K562 (cell line): ENCODE results near the gene RALGPS1. TPM values are rescaled to one million over a fixed set of nuclear protein-coding genes. Genes with fewer than 3 reads are reported as not detected.

Experiments
- ATAC-seq: fragments of 200-7000 bp; cut with Tn5 transposase; 3 replicates; pipeline ENCODE4 v1.9.1; 2020; ENCODE audit warnings: moderate library complexity
- BruUV-seq: library from RNA; stranded (reverse); fragments of 400-500 nt; replicated peaks from 2 replicates; lab custom pipeline; 2021; lab: Mats Ljungman, UMichigan
- CTCF ChIA-PET: fragments of 300-600 bp; formaldehyde crosslinking; extraction: SDS; loops from one replicate; lab custom pipeline; 2021; ENCODE audit warnings: low intra/inter-chr PET ratio; lab: Yijun Ruan, JAX
- POLR2A ChIA-PET: fragments of 300-600, 350-650 bp; sonication (Branson Sonifier 250); formaldehyde crosslinking; extraction: SDS; loops from one replicate; lab custom pipeline; 2021; ENCODE audit warnings: antibody characterized with exemption, inconsistent platforms; lab: Yijun Ruan, JAX
- DNase-seq, 4 experiments: peaks; one replicate each; pipeline versions ENCODE4 v3.0.0 to v3.0.0-alpha.2; 2011 to 2018; ENCODE audit warnings: low spot score in 3 of 4, mixed read lengths in 3 of 4; ENCODE audit errors: extremely low read depth in 1 of 4
- FAIRE-seq: peaks from 2 replicates; lab custom pipeline; 2011; peaks lifted over from hg19 to GRCh38; lab: Jason Lieb, UNC
- H2AFZ ChIP-seq: 2 replicates; pipeline ENCODE4 v1.6.0; 2011; ENCODE audit warnings: low read depth, low read length, control low read depth, inconsistent platforms
- H3K27ac ChIP-seq: fragments of 200-600 bp; 3 replicates; pipeline ENCODE4 v1.8.0; 2011; ENCODE audit warnings: low read depth, mild to moderate bottlenecking, control low read depth, inconsistent platforms, low read length, moderate library complexity, mixed read lengths; ENCODE audit errors: extremely low read depth
- H3K27me3 ChIP-seq, 2 experiments: fragments of 300-600 bp in 1 of 2; 2 replicates in 1 of 2; 3 replicates in 1 of 2; pipeline versions ENCODE4 v1.6.0 to v1.8.0; 2011; ENCODE audit warnings: inconsistent platforms in 2 of 2, low read length in 2 of 2, mild to moderate bottlenecking in 1 of 2, mixed read lengths in 1 of 2, moderate library complexity in 1 of 2; ENCODE audit not compliant: control insufficient read depth in 2 of 2, insufficient read depth in 2 of 2
- H3K36me3 ChIP-seq: fragments of 300-600 bp; 3 replicates; pipeline ENCODE4 v1.8.0; 2011; ENCODE audit warnings: mild to moderate bottlenecking, low read length, inconsistent platforms; ENCODE audit not compliant: control insufficient read depth, insufficient read depth
- H3K4me1 ChIP-seq, 2 experiments: fragments of 200-600 bp in 1 of 2; replicated peaks in 1 of 2; 2 replicates in 1 of 2; 3 replicates in 1 of 2; pipeline versions ENCODE4 v1.5.1 to v1.8.0; 2011; ENCODE audit warnings: inconsistent platforms in 2 of 2, low read length in 2 of 2, mild to moderate bottlenecking in 1 of 2, mixed read lengths in 1 of 2, moderate library complexity in 1 of 2; ENCODE audit not compliant: control insufficient read depth in 2 of 2, insufficient read depth in 2 of 2
- H3K4me2 ChIP-seq: 2 replicates; pipeline ENCODE4 v1.6.1; 2011; ENCODE audit warnings: low read length, control low read depth, inconsistent platforms, mixed read lengths; ENCODE audit not compliant: insufficient read depth
- H3K4me3 ChIP-seq: fragments of 200-600 bp; sonication (generic), shearing (Covaris generic); 2 replicates; pipeline ENCODE4 v1.5.1; 2016; ENCODE audit warnings: control low read depth, inconsistent platforms
- H3K79me2 ChIP-seq: fragments of 200-600 bp; 3 replicates; pipeline ENCODE4 v1.8.0; 2011; ENCODE audit warnings: low read length, inconsistent platforms; ENCODE audit not compliant: control insufficient read depth, insufficient read depth
- H3K9ac ChIP-seq, 2 experiments: 2 replicates each; pipeline versions ENCODE4 v1.6.0 to v1.6.1; 2011; ENCODE audit warnings: low read depth in 2 of 2, low read length in 2 of 2, control low read depth in 1 of 2, inconsistent platforms in 1 of 2, mild to moderate bottlenecking in 1 of 2, mixed read lengths in 1 of 2; ENCODE audit not compliant: insufficient read depth in 1 of 2
- H3K9me1 ChIP-seq: one replicate; pipeline ENCODE4 v1.6.0; 2011; ENCODE audit warnings: inconsistent platforms, mild to moderate bottlenecking, low read length, moderate library complexity; ENCODE audit not compliant: control insufficient read depth, insufficient read depth
- H3K9me3 ChIP-seq: replicated peaks from 2 replicates; pipeline ENCODE4 v1.5.1; 2011; ENCODE audit warnings: low read depth, low read length, inconsistent platforms; ENCODE audit not compliant: control insufficient read depth, insufficient read depth
- H4K20me1 ChIP-seq: replicated peaks from 2 replicates; pipeline ENCODE4 v1.6.1; 2011; ENCODE audit warnings: low read length, inconsistent platforms, mixed read lengths; ENCODE audit not compliant: control insufficient read depth, insufficient read depth
- ELF2 ChIP-seq: fragments of 250-450 bp; sonication (Bioruptor Pico); IDR thresholded peaks from 2 replicates; pipeline ENCODE4 v1.5.0; 2021; ENCODE audit warnings: mild to moderate bottlenecking
- TAF9B ChIP-seq: fragments of 450-650 bp; IDR thresholded peaks from 2 replicates; pipeline ENCODE4 v1.6.1; 2018; ENCODE audit warnings: mild to moderate bottlenecking; ENCODE audit not compliant: partially characterized antibody
- TCF7L2 ChIP-seq: fragments of 150-350 bp; IDR thresholded peaks from 2 replicates; pipeline ENCODE4 v1.6.1; 2016; ENCODE audit warnings: low read depth, mild to moderate bottlenecking, low read length, moderate library complexity
- TEAD2 ChIP-seq: fragments of 450-650 bp; IDR thresholded peaks from 2 replicates; pipeline ENCODE4 v1.6.1; 2016; ENCODE audit warnings: missing genetic modification characterization, control low read depth, missing compliant biosample characterization
- U2AF2 ChIP-seq: fragments of 200-400 bp; formaldehyde crosslinking; optimal IDR thresholded peaks from 2 replicates; pipeline ENCODE3; 2017; ENCODE audit warnings: low read depth, mild to moderate bottlenecking, low read length
- ZNF165 ChIP-seq: fragments of 250-450 bp; sonication (Bioruptor Pico); IDR thresholded peaks from 2 replicates; pipeline ENCODE4 v1.4.0; 2020; ENCODE audit warnings: borderline replicate concordance
- ZNF316 ChIP-seq: fragments of 450-650 bp; IDR thresholded peaks from 2 replicates; pipeline ENCODE4 v1.6.1; 2016
- ZSCAN29 ChIP-seq: fragments of 450-650 bp; IDR thresholded peaks from 2 replicates; pipeline ENCODE4 v1.6.1; 2017
- WGBS: fragments of 100-300 bp; shearing (Covaris generic); methylation state at CpG from one replicate; pipeline ENCODE4 v1.1.6; 2016; ENCODE audit warnings: low coverage, mixed read lengths; ENCODE audit not compliant: insufficient coverage; ENCODE audit errors: missing lambda C conversion rate; 5-methylcytosine and 5-hydroxymethylcytosine counted together
- in situ Hi-C: fragments of 300-500 bp; cut with MboI; formaldehyde crosslinking; loops from 4 replicates; pipeline ENCODE4 v1.15.0; 2018; ENCODE audit warnings: inconsistent platforms, mixed read lengths
- intact Hi-C: fragments of 100-400 bp; cut with micrococcal nuclease; formaldehyde crosslinking; loops from 2 replicates; pipeline ENCODE4 v1.14.2; 2022
- polyA plus RNA-seq, 8 experiments: library from polyadenylated mRNA; depleted of rRNA in 4 of 8; stranded (reverse) in 5 of 8; unstranded in 3 of 8; fragments of >200 nt; fragmentation: Nextera tagmentation in 2 of 8; fragmentation: Illumina TruSeq in 1 of 8; extraction: Ambion mirVana in 2 of 8; extraction: Trizol in 1 of 8; gene quantifications; 2 replicates each; pipeline versions ENCODE4 v1.2.1 to v1.2.3, GENCODE V29; 2011 to 2014; ENCODE audit warnings: inconsistent platforms in 1 of 8, missing spikeins in 1 of 8
- total RNA-seq, 7 experiments: library from RNA; depleted of rRNA in 6 of 7; stranded (reverse); fragments of >200 nt in 6 of 7; fragmentation: Illumina TruSeq in 2 of 7; extraction: Trizol in 2 of 7; gene quantifications; 2 replicates each; pipeline versions ENCODE4 v1.2.1 to v1.2.3, GENCODE V29; 2011 to 2021; ENCODE audit warnings: low replicate concordance in 1 of 7
- TF ChIP-seq, protein P1 (sequence below): fragments of 200-800 bp; sonication (Bioruptor generic); IDR thresholded peaks from 2 replicates; pipeline ENCODE4 v1.6.1; 2017; ENCODE audit warnings: missing genetic modification characterization, missing compliant biosample characterization
- TF ChIP-seq, protein P2 (sequence below), 2 experiments: fragments of 450-650 bp in 1 of 2; sonication (generic) in 1 of 2; formaldehyde crosslinking in 1 of 2; IDR thresholded peaks in 1 of 2; conservative IDR thresholded peaks in 1 of 2; 2 replicates each; pipeline versions ENCODE4 v1.6.1 to v1.8.1; 2016 to 2023; ENCODE audit warnings: mild to moderate bottlenecking in 2 of 2, moderate library complexity in 2 of 2, inconsistent platforms in 1 of 2, missing genetic modification reagents in 1 of 2
- TF ChIP-seq, protein P3 (sequence below): sonication (generic); formaldehyde crosslinking; IDR thresholded peaks from 2 replicates; pipeline ENCODE4 v1.8.1; 2022; ENCODE audit warnings: missing genetic modification reagents
- TF ChIP-seq, protein P4 (sequence below): fragments of 200-400 bp; formaldehyde crosslinking; IDR thresholded peaks from 2 replicates; pipeline ENCODE4 v1.6.1; 2017; ENCODE audit warnings: mild to moderate bottlenecking, low read depth, low read length, moderate library complexity
- TF ChIP-seq, protein P5 (sequence below): fragments of 450-650 bp; IDR thresholded peaks from 2 replicates; pipeline ENCODE4 v1.6.1; 2016

Gene RALGPS1
- total and polyA plus RNA-seq, 9 of the 15 experiments (the other 6 are each of a cell fraction or from before 2014, with no cell fraction given), result 0.04 to 2.6 (median 1.5) TPM

DNA sequence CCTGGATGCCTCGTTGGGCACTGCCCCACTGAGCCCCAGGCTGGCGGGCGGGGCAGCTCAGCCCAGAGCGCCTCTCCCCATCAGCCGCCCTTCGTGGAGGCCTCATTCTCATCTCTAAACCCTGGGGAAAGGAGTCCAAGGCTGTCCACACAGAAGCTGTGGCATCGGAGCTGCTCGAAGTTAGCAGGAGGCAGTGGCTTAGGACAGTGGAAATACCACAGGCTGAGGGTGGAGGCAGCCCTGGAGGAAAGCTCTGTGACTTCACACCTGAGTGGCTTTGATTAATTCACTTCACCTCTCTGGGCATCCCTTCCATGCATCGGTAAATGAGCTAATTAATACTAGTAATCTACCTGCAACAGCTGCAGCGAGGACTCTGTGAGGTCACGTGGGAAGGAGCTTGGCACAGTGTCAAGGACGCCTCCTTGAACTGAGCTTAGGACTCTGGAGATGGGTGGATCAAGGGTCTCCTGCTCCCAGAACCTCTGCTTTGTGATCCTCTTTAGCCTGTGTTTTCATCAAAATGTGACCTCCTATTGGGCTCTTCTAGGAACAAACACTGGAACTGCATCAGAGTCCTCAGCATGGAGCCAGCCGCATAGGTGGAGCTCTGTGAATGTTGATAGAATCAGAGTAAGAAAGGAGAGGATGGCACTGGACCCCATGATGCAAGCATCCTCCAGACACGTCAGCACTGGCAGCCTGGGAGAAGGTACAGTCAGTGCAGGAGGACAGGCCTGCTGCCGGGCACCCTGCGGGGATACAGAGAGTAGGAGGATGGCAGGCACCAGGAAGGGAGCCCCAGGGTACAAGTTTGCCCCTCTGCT lies 208.7 kb downstream of the RALGPS1 start:
- intact Hi-C loops (no loop called here), in situ Hi-C loops (no loop called here)
- H3K9ac ChIP-seq, result no peak overlapping the region; a peak in 1 of 4 replicates
- H3K79me2 ChIP-seq, result no peaks in the 10 kb centered on the region
- no peak overlapping the region for H2AFZ ChIP-seq
- H3K9me1 ChIP-seq, result no peaks in the 10 kb centered on the region
- H3K27ac ChIP-seq, result no peak overlapping the region
- H4K20me1 ChIP-seq, result peaks cover 20% of the 10 kb centered on the region
- ATAC-seq, result 0 out of 3 replicates have a peak, but pooled peaks have one; percentile 33
- POLR2A ChIA-PET, result interaction anchor here (0.6 to 1.1 kb wide), 5 partner anchors 9 to 239 kb away, joined by 3 to 5 read pairs (median 3); no protein-coding TSS in a partner anchor
- CTCF ChIA-PET, result no interaction called here
- no peaks in the 10 kb centered on the region for H3K36me3 ChIP-seq
- no peak for FAIRE-seq
- DNase-seq, result no peak
- H3K27me3 ChIP-seq, result peaks cover 41 to 63% of the 10 kb centered on the region in 2 experiments; a peak in 4 of 5 replicates
- no peak overlapping the region for H3K4me2 ChIP-seq
- H3K9me3 ChIP-seq, result no peaks in the 10 kb centered on the region
- WGBS, result 3% methylated on average over 16 of the region's 16 CpGs
- peaks cover 0 to 14% of the 10 kb centered on the region in 2 experiments; a peak in 2 of 5 replicates for H3K4me1 ChIP-seq
- no peak overlapping the region for H3K4me3 ChIP-seq
- BruUV-seq, result no TSS peak
- TF ChIP-seq TEAD2, result no peak
- TF ChIP-seq ELF2 (CRISPR knock-in tag), result no peak
- TF ChIP-seq, protein P1, sequence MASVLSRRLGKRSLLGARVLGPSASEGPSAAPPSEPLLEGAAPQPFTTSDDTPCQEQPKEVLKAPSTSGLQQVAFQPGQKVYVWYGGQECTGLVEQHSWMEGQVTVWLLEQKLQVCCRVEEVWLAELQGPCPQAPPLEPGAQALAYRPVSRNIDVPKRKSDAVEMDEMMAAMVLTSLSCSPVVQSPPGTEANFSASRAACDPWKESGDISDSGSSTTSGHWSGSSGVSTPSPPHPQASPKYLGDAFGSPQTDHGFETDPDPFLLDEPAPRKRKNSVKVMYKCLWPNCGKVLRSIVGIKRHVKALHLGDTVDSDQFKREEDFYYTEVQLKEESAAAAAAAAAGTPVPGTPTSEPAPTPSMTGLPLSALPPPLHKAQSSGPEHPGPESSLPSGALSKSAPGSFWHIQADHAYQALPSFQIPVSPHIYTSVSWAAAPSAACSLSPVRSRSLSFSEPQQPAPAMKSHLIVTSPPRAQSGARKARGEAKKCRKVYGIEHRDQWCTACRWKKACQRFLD (CRISPR knock-in tag), result no peak
- TF ChIP-seq, protein P2, sequence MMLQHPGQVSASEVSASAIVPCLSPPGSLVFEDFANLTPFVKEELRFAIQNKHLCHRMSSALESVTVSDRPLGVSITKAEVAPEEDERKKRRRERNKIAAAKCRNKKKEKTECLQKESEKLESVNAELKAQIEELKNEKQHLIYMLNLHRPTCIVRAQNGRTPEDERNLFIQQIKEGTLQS (IDR thresholded peaks at IDR 0.05), result no peak
- TF ChIP-seq, protein P2 (CRISPR knock-in tag; conservative IDR thresholded peaks at IDR 0.05), result no peak
- TF ChIP-seq, protein P3, sequence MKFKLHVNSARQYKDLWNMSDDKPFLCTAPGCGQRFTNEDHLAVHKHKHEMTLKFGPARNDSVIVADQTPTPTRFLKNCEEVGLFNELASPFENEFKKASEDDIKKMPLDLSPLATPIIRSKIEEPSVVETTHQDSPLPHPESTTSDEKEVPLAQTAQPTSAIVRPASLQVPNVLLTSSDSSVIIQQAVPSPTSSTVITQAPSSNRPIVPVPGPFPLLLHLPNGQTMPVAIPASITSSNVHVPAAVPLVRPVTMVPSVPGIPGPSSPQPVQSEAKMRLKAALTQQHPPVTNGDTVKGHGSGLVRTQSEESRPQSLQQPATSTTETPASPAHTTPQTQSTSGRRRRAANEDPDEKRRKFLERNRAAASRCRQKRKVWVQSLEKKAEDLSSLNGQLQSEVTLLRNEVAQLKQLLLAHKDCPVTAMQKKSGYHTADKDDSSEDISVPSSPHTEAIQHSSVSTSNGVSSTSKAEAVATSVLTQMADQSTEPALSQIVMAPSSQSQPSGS (CRISPR knock-in tag), result no peak
- TF ChIP-seq ZNF316, result no peak
- no peak for TF ChIP-seq ZSCAN29
- TF ChIP-seq TCF7L2, result no peak
- TF ChIP-seq U2AF2, result no peak
- TF ChIP-seq ZNF165 (CRISPR knock-in tag), result no peak
- TF ChIP-seq, protein P4, sequence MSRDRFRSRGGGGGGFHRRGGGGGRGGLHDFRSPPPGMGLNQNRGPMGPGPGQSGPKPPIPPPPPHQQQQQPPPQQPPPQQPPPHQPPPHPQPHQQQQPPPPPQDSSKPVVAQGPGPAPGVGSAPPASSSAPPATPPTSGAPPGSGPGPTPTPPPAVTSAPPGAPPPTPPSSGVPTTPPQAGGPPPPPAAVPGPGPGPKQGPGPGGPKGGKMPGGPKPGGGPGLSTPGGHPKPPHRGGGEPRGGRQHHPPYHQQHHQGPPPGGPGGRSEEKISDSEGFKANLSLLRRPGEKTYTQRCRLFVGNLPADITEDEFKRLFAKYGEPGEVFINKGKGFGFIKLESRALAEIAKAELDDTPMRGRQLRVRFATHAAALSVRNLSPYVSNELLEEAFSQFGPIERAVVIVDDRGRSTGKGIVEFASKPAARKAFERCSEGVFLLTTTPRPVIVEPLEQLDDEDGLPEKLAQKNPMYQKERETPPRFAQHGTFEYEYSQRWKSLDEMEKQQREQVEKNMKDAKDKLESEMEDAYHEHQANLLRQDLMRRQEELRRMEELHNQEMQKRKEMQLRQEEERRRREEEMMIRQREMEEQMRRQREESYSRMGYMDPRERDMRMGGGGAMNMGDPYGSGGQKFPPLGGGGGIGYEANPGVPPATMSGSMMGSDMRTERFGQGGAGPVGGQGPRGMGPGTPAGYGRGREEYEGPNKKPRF, result no peak
- TF ChIP-seq, protein P5, sequence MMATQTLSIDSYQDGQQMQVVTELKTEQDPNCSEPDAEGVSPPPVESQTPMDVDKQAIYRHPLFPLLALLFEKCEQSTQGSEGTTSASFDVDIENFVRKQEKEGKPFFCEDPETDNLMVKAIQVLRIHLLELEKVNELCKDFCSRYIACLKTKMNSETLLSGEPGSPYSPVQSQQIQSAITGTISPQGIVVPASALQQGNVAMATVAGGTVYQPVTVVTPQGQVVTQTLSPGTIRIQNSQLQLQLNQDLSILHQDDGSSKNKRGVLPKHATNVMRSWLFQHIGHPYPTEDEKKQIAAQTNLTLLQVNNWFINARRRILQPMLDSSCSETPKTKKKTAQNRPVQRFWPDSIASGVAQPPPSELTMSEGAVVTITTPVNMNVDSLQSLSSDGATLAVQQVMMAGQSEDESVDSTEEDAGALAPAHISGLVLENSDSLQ, result no peak
- TF ChIP-seq TAF9B, result no peak
